IMR-90 (cell line): ENCODE results near the gene BHLHE23.

Source experiments
- CEBPB ChIP-seq: IDR thresholded peaks from 2 replicates; pipeline ENCODE4 v1.6.1; 2012; ENCODE audit warnings: low read depth, low read length, improper control_type of control experiment
- CHD1 ChIP-seq: IDR thresholded peaks from 2 replicates; pipeline ENCODE4 v1.6.1; 2012; ENCODE audit warnings: low read depth, low read length, improper control_type of control experiment
- CTCF ChIP-seq: conservative IDR thresholded peaks from 2 replicates; pipeline ENCODE4 v1.5.1; 2012; ENCODE audit warnings: mild to moderate bottlenecking, low read depth, low read length, improper control_type of control experiment
- FOS ChIP-seq: fragments of 150-350 bp; IDR thresholded peaks from 2 replicates; pipeline ENCODE4 v1.6.1; 2016; ENCODE audit warnings: low read depth, low read length
- MAFK ChIP-seq: IDR thresholded peaks from 2 replicates; pipeline ENCODE4 v1.6.1; 2012; ENCODE audit warnings: low read depth, low read length, improper control_type of control experiment
- MAZ ChIP-seq: IDR thresholded peaks from 2 replicates; pipeline ENCODE4 v1.6.1; 2012; ENCODE audit warnings: low read depth, mild to moderate bottlenecking, low read length, improper control_type of control experiment, moderate library complexity, borderline replicate concordance
- MXI1 ChIP-seq: IDR thresholded peaks from 2 replicates; pipeline ENCODE4 v1.6.1; 2012; ENCODE audit warnings: low read depth, mild to moderate bottlenecking, low read length, moderate library complexity, borderline replicate concordance
- POLR2A ChIP-seq: IDR thresholded peaks from 2 replicates; pipeline ENCODE4 v1.6.1; 2012; ENCODE audit warnings: mild to moderate bottlenecking, low read depth, low read length
- RAD21 ChIP-seq: IDR thresholded peaks from 2 replicates; pipeline ENCODE4 v1.6.1; 2012; ENCODE audit warnings: low read length, improper control_type of control experiment
- RCOR1 ChIP-seq: IDR thresholded peaks from 2 replicates; pipeline ENCODE4 v1.6.1; 2012; ENCODE audit warnings: mild to moderate bottlenecking, low read length, improper control_type of control experiment; ENCODE audit not compliant: insufficient replicate concordance
- RFX5 ChIP-seq: IDR thresholded peaks from 2 replicates; pipeline ENCODE4 v1.8.0; 2012; ENCODE audit warnings: low read depth, mild to moderate bottlenecking, low read length, moderate library complexity
- SMC3 ChIP-seq: fragments of 150-350 bp; IDR thresholded peaks from 2 replicates; pipeline ENCODE4 v1.6.1; 2016; ENCODE audit warnings: low read depth, mild to moderate bottlenecking, antibody characterized with exemption, low read length, moderate library complexity
- USF2 ChIP-seq: fragments of 150-350 bp; IDR thresholded peaks from 2 replicates; pipeline ENCODE4 v1.6.1; 2017; ENCODE audit warnings: mild to moderate bottlenecking, antibody characterized with exemption, low read length, low read depth
- TF ChIP-seq, protein P1 (sequence below): fragments of 150-350 bp; IDR thresholded peaks from 2 replicates; pipeline ENCODE4 v1.6.1; 2016; ENCODE audit warnings: low read depth, mild to moderate bottlenecking, low read length, moderate library complexity, borderline replicate concordance

GRCh38 chr20:63024573-63025392 is 18.0 kb upstream of the BHLHE23 start:
- TF ChIP-seq MAFK: no peak
- TF ChIP-seq FOS: no peak
- no peak for TF ChIP-seq CTCF
- TF ChIP-seq, protein P1, sequence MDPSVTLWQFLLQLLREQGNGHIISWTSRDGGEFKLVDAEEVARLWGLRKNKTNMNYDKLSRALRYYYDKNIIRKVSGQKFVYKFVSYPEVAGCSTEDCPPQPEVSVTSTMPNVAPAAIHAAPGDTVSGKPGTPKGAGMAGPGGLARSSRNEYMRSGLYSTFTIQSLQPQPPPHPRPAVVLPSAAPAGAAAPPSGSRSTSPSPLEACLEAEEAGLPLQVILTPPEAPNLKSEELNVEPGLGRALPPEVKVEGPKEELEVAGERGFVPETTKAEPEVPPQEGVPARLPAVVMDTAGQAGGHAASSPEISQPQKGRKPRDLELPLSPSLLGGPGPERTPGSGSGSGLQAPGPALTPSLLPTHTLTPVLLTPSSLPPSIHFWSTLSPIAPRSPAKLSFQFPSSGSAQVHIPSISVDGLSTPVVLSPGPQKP: no peak
- TF ChIP-seq USF2: no peak
- TF ChIP-seq RAD21: no peak
- TF ChIP-seq POLR2A: no peak
- TF ChIP-seq SMC3: no peak
- TF ChIP-seq MXI1: no peak
- no peak for TF ChIP-seq RCOR1
- TF ChIP-seq RFX5: no peak
- no peak for TF ChIP-seq CHD1
- TF ChIP-seq CEBPB: no peak
- no peak for TF ChIP-seq MAZ
